Measurements from ENCODE around the gene RNASEL.
"Not testable (repeated sequence)": the region's sequence is repeated elsewhere in the genome, so short reads cannot be mapped to it uniquely, and the experiment has no call there.

RNASEL gene

GRCh38 chr1:182588500-182589396 lies at the start of gene RNASEL:
Gene RNASEL (minus strand): TSS chr1:182589256. CDS start chr1:182586806, 2,450 bp downstream.
- DNase-seq (ENCODE audit: low read depth) = peak; percentile 45

- DNase-seq (ENCODE audit: low read depth) = no peak
These were observed 48.7 kb upstream of the RNASEL start for GRCh38 chr1:182637769-182638168.

GRCh38 chr1:182635871-182636270 lies 46.8 kb upstream of the RNASEL start:
- DNase-seq (ENCODE audit: low read depth) = no peak

GRCh38 chr1:182634306-182635072 lies 45.4 kb upstream of the RNASEL start:
- DNase-seq (ENCODE audit: low read depth) = no peak

- DNase-seq (ENCODE audit: low read depth) = no peak
These were observed 44.7 kb upstream of the RNASEL start for GRCh38 chr1:182633657-182634281.

GRCh38 chr1:182633031-182633430 lies 44.0 kb upstream of the RNASEL start:
- no peak for DNase-seq (ENCODE audit: low read depth)

- not testable (repeated sequence) for DNase-seq (ENCODE audit: low read depth)
These were observed 43.4 kb upstream of the RNASEL start for GRCh38 chr1:182632441-182632857.

GRCh38 chr1:182631954-182632353 lies 42.9 kb upstream of the RNASEL start:
- DNase-seq (ENCODE audit: low read depth) = no peak

- DNase-seq (ENCODE audit: low read depth) = no peak
These were observed 42.1 kb upstream of the RNASEL start for GRCh38 chr1:182631053-182631677.

- no peak for DNase-seq (ENCODE audit: low read depth)
These were observed 41.5 kb upstream of the RNASEL start for GRCh38 chr1:182630586-182630985.

GRCh38 chr1:182629499-182630096 lies 40.5 kb upstream of the RNASEL start:
- DNase-seq (ENCODE audit: low read depth) = peak; percentile 53

GRCh38 chr1:182629080-182629479 lies 40.0 kb upstream of the RNASEL start:
- no peak for DNase-seq (ENCODE audit: low read depth)

GRCh38 chr1:182628657-182629056 lies 39.6 kb upstream of the RNASEL start:
- DNase-seq (ENCODE audit: low read depth) = no peak

GRCh38 chr1:182627622-182628021 lies 38.6 kb upstream of the RNASEL start:
- no peak for DNase-seq (ENCODE audit: low read depth)

- no peak for DNase-seq (ENCODE audit: low read depth)
These were observed 37.5 kb upstream of the RNASEL start for GRCh38 chr1:182626527-182626926.

- DNase-seq (ENCODE audit: low read depth) = no peak
These were observed 36.9 kb upstream of the RNASEL start for GRCh38 chr1:182625719-182626504.

- DNase-seq (ENCODE audit: low read depth) = no peak
These were observed 36.0 kb upstream of the RNASEL start for GRCh38 chr1:182625024-182625423.

GRCh38 chr1:182624577-182624976 lies 35.5 kb upstream of the RNASEL start:
- no peak for DNase-seq (ENCODE audit: low read depth)

- no peak for DNase-seq (ENCODE audit: low read depth)
These were observed 34.0 kb upstream of the RNASEL start for GRCh38 chr1:182622901-182623528.

- no peak for DNase-seq (ENCODE audit: low read depth)
These were observed 32.9 kb upstream of the RNASEL start for GRCh38 chr1:182621906-182622305.

All from activated T-cell treated with anti-CD3 and anti-CD28 coated beads for 24 hours (primary cell).